ENCODE results near the gene RAB4A.
"Not testable (repeated sequence)": the region's sequence is repeated elsewhere in the genome, so short reads cannot be mapped to it uniquely, and the experiment has no call there.

RAB4A gene

GRCh38 chr1:229268505-229268904 lies 2.4 kb upstream of the RAB4A start:
- in situ Hi-C loops (cut with MboI; ENCODE audit: low sequenced_read_pairs), result no loop called here

GRCh38 chr1:229271448-229272159 lies 693 bp downstream of the RAB4A start:
- in situ Hi-C loops (cut with MboI; ENCODE audit: low sequenced_read_pairs), result no loop called here

GRCh38 chr1:229272164-229273158 lies 1.6 kb downstream of the RAB4A start:
- in situ Hi-C loops (cut with MboI; ENCODE audit: low sequenced_read_pairs), result no loop called here

GRCh38 chr1:229273507-229274232 lies 2.8 kb downstream of the RAB4A start:
- in situ Hi-C loops (cut with MboI; ENCODE audit: low sequenced_read_pairs), result no loop called here

- in situ Hi-C loops (cut with MboI; ENCODE audit: low sequenced_read_pairs), result no loop called here
Measured at GRCh38 chr1:229275005-229275404, 4.1 kb downstream of the RAB4A start.

GRCh38 chr1:229278120-229278741 lies 7.3 kb downstream of the RAB4A start:
- in situ Hi-C loops (cut with MboI; ENCODE audit: low sequenced_read_pairs), result no loop called here

GRCh38 chr1:229279242-229279641 lies 8.3 kb downstream of the RAB4A start:
- in situ Hi-C loops (cut with MboI; ENCODE audit: low sequenced_read_pairs), result no loop called here

- in situ Hi-C loops (cut with MboI; ENCODE audit: low sequenced_read_pairs), result no loop called here
Measured at GRCh38 chr1:229280037-229280828, 9.3 kb downstream of the RAB4A start.

- in situ Hi-C loops (cut with MboI; ENCODE audit: low sequenced_read_pairs), result no loop called here
Measured at GRCh38 chr1:229280921-229281320, 10.0 kb downstream of the RAB4A start.

GRCh38 chr1:229281339-229281926 lies 10.5 kb downstream of the RAB4A start:
- in situ Hi-C loops (cut with MboI; ENCODE audit: low sequenced_read_pairs), result no loop called here

GRCh38 chr1:229282295-229282823 lies 11.4 kb downstream of the RAB4A start:
- in situ Hi-C loops (cut with MboI; ENCODE audit: low sequenced_read_pairs), result no loop called here

- in situ Hi-C loops (cut with MboI; ENCODE audit: low sequenced_read_pairs), result no loop called here
Measured at GRCh38 chr1:229283183-229283611, 12.3 kb downstream of the RAB4A start.

GRCh38 chr1:229284887-229285286 lies 14.0 kb downstream of the RAB4A start:
- in situ Hi-C loops (cut with MboI; ENCODE audit: low sequenced_read_pairs), result no loop called here

- in situ Hi-C loops (cut with MboI; ENCODE audit: low sequenced_read_pairs), result no loop called here
Measured at GRCh38 chr1:229285440-229285839, 14.5 kb downstream of the RAB4A start.

- in situ Hi-C loops (cut with MboI; ENCODE audit: low sequenced_read_pairs), result no loop called here
Measured at GRCh38 chr1:229286099-229286766, 15.3 kb downstream of the RAB4A start.

GRCh38 chr1:229287267-229287666 lies 16.4 kb downstream of the RAB4A start:
- in situ Hi-C loops (cut with MboI; ENCODE audit: low sequenced_read_pairs), result no loop called here

- in situ Hi-C loops (cut with MboI; ENCODE audit: low sequenced_read_pairs), result no loop called here
Measured at GRCh38 chr1:229288516-229288915, 17.6 kb downstream of the RAB4A start.

- in situ Hi-C loops (cut with MboI; ENCODE audit: low sequenced_read_pairs), result not testable (repeated sequence)
Measured at GRCh38 chr1:229291686-229292085, 20.8 kb downstream of the RAB4A start.

Data from HL-60/S4 treated with phorbol 12-myristate 13-acetate at 8.2 ng/mL for 4 days and 3 days (cell line).